Measurements from ENCODE around the gene USP19.

The USP19 gene

GRCh38 chr3:49098910-49099630 lies 21.6 kb downstream of the USP19 start:
- no peak for DNase-seq (ENCODE audit: low spot score)

- no peak for DNase-seq (ENCODE audit: low spot score)
Measured at GRCh38 chr3:49098429-49098828, 22.2 kb downstream of the USP19 start.

GRCh38 chr3:49093853-49094767 lies 26.5 kb downstream of the USP19 start, which contains the start of gene QRICH1:
Gene QRICH1 (minus strand): TSS chr3:49094071. CDS start chr3:49077017, 17,054 bp downstream.
- peak; percentile 90 for DNase-seq (ENCODE audit: low spot score)

- DNase-seq (ENCODE audit: low spot score) = peak; percentile 86
Measured at GRCh38 chr3:49092938-49093852, 27.4 kb downstream of the USP19 start.

- no peak for DNase-seq (ENCODE audit: low spot score)
Measured at GRCh38 chr3:49081429-49081828, 39.2 kb downstream of the USP19 start.

GRCh38 chr3:49079270-49079669 lies 41.4 kb downstream of the USP19 start:
- no peak for DNase-seq (ENCODE audit: low spot score)

- no peak for DNase-seq (ENCODE audit: low spot score)
Measured at GRCh38 chr3:49076646-49077045, 44.0 kb downstream of the USP19 start.

- DNase-seq (ENCODE audit: low spot score) = no peak
Measured at GRCh38 chr3:49076116-49076515, 44.5 kb downstream of the USP19 start.
